NCI-H1092 treated with DMSO at 0.1 percent for 48 hours (cell line): ENCODE results near the gene GRID2.
"Not testable (repeated sequence)": the region's sequence is repeated elsewhere in the genome, so short reads cannot be mapped to it uniquely, and the experiment has no call there.

Experiments used
- DNase-seq: peaks from one replicate; lab custom pipeline; 2025; lab: John Stamatoyannopoulos, UW

Gene GRID2

DNA sequence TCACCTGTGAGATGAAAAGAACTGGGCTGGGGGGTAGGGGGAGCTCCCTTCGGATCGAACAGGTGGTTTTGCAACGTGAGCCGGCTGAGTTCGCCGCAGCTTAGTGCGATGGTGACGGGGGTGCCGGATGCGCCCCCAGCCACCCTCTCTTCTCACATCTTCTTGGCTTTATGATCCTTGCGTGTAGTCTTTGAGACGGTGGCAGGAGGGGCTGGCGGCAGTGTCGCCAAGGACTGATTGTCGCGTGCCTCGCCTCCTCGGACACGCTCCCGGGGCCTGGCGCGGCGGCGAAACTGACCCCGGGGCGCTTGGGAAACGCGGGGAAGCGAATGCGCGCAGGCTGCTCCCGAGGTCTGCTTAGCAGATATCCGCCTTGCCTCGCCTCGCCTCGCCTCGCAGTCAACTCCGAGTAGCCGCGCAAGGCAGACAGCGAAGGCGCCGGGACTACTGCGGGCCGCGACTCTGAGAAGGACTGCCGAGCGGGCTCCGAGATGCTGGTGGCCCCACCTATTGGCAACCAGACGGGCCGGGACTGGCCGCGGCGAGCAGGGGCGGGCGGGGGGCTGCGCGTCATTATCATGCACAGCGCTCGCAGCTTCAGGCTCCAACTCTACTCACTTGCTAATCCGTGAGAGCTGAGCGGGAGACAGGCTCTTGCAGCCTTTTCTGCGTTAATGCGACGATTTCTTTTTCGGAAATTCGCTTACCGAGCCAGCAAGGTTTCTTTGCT lies 1.5 kb downstream of the GRID2 start:
- DNase-seq, result peak; percentile 31

DNA sequence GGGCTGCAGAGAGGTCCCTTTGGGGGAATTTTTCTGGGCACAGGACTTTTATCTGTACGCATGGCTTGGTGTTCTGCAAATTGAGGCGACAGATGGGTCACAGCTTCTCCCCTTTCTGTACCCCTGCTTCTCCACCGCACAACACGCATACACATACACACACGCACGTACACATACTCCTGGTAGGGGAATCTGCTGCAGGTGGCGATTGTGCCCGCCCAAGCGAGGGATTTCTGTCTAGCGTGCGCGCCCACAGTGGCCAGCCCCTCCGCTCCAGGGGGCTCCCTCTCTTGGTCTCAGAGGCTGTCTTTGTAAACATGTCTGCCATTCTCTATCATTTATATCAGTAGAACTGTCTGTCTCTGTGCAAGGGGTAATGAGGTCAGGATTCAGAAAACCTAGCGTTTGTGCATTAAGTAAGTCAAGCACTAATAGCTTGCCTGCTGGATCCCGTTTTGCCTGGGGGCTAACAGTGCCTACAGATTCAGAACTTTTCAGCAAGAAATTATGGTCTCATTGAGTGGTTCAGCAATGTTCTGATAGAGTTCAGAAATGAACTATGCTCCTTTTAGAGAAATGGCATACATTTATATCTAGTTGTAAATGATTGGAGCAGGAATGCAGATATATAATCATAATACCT lies 2.2 kb downstream of the GRID2 start:
- DNase-seq, result no peak

DNA sequence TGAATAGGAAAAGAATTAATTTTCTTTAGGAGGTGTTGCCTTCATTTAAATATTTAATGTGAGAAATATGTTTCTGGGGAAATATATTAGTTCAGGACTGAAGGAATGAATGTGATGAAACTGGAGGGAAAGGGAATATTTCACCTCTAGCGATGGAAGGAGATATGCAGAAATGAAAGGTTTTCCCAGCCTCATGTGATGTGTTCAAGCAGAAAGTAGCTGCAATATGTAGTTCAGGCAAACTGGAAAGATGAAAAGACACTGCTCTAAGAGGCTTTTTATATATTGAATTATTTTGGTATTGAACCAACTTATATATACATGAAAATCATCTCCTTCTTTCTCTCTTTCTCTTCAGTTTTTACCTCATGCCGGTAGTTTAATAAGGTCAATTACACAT lies 3.4 kb downstream of the GRID2 start:
- DNase-seq, result no peak

DNA sequence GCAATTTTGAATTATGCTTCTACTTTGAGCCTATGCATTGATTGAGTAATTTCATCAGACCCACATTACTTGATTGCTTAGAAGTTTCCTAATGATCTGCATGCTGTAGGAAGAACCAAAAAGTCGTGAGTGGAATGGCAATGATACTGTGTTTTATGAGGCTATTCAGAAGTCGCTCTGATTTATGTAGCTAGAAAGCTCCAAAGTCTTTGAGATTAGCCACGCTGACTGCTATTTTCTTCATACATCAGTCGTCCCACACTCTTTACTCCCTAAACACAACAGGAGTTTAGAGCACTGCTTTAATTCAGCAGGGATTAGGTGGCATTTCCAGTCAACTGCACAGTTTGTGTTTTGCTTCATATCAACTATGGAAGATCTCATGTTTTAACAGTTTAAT lies 4.1 kb downstream of the GRID2 start:
- DNase-seq, result no peak

DNA sequence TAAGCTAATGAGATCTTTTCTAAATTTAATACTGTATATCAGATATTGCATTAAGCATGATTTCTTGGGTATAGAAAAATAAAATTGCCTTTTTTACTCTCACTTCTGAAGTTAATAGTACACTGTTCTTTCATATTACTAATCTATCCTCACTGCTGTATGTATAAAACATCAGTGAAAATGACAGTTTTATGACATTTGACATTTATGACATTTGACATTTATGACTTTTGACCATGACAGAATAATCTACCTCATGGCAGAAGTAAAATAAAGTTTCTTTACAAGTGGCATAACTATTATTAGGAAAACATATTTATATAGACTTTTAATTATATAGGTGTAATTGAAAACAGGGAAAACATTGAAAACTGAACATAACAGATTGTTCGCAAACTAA lies 13.3 kb downstream of the GRID2 start:
- DNase-seq, result no peak

DNA sequence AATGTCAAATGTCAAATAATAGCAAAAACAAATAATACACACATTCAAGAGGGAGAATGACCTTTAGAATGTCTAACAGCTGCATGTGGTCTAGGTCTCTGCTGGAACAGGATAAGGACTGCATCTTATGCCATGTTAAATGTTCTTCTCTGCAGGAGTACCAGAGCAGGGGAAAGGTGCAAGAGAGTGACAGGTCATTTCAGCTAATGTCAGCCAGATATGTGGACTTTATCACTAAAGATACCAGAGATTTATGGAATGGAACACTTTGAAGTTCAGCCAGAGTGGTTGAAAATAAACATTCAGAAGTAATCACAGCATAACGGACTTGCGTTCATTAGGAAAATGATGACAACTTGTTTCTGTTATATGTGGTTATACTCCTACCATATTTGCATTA lies 24.3 kb downstream of the GRID2 start:
- no peak for DNase-seq

DNA sequence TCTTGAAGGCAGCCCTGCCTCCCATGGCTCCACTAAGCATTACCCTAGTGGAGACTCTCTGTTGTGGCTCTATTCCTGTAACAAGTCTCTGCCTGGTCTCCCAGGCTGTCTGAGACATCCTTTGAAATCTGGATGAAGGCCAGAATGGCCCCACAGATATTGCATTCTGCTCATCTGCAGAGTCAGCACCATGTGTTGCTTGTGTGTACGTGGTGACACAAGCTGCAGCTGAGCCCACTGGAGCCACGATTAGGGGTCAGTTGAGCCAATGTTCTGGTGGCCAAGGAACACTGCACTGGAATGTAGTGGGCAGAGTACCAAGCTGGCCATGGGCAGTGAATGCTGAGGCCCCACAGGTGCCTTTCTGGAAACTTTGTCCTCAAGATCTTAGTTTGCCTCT lies 29.2 kb downstream of the GRID2 start:
- no peak for DNase-seq

DNA sequence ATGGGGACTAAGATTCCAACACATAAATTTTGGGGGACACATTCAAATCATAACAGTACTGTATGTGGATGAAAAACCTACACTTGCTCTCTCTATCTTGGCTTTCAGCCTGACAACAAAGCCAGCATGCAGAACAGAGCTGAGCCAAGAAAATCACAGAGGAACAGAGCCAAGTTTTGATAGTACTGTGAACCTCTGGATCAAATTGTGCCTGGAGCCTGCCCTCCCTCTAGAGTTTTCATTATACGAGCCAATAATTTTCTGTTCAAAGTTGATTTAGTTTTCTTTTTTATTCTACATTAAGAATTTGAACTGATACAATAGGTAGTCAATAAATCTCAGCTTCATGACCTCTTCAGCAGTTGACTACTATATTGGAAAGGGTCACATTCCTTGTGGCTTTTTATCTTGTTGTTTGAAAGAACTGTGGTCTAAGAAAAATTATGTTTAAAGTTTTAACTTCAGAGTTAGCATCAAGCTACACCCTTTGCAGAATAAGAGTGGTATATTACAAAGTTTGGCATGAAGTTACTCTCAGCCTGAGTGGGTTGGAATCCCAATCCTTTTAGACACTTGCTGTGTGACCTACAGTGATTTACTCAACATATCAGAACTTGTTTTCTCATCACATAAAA lies 31.1 kb downstream of the GRID2 start:
- DNase-seq, result no peak

DNA sequence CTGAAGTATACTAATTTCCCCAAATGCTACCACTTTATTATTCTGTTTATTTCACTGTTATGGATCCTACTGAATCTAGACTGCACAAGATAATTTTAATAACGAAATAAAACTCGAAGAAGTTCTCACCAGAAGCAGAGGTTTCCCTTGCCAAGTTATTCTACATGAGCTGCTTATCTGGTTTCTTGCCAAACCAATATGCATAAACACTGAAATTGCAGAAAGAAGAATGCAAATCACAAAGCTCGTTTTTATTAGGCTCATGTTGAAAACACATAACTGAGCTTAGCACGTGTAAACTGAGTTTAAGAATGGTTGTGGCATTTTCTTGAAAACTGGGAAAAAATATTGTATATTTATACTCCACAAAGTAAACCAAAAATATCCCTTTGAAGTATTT lies 35.9 kb downstream of the GRID2 start:
- DNase-seq, result no peak

DNA sequence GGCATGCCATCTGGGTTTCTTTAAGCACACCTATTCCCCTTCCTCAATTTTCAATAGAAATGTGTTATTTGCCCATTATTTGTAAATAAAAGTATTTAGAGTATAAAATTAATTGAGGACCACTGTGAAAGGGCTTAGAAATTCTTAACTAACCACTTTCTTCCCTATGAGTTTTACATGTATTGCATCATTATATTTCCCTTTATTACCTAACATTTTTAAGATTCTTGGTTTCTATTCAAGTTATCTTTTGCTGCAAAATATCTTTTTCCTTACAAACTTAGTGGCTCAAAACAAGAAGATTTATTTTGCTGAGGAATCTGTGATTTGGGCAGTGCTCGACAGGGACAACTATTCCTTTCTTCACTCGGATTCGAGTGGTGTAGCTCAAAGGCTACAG lies 40.5 kb downstream of the GRID2 start:
- DNase-seq, result no peak

DNA sequence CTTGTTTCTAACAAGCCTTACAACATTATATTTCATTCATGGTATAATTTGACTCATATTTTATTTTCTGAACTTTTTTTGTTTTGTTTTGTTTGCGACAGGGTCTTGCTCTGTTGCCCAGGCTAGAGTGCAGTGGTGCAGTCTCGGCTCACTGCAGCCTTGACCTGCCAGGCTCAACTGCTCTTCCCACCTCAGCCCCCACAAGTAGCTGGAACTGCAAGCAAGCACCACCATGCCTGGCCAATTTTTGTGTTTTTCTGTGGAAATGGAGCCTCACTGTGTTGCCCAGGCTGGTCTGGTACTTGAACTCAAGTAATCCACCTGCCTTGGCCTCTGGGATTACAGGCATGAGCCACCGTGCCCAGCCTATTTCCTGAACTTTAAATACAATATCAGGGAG lies 42.5 kb downstream of the GRID2 start:
- no peak for DNase-seq

DNA sequence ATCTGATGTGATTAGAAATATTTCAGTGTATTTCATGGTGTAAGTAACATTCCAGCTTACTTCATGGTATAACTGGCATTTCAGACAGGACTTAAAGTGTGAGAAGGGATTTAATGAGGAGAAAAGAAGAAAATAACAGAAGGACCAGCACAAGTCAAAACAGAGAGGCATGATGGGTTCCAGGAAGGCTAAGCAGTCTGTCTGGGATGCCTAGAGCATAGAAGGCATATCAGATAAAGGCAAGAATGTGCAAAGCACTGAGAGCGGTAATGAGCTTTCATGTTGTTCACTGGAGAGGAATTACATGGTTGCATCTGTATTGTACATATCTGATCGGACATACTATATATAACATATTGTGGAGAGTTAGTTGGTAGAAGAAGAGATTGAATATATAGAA lies 54.2 kb downstream of the GRID2 start:
- no peak for DNase-seq

DNA sequence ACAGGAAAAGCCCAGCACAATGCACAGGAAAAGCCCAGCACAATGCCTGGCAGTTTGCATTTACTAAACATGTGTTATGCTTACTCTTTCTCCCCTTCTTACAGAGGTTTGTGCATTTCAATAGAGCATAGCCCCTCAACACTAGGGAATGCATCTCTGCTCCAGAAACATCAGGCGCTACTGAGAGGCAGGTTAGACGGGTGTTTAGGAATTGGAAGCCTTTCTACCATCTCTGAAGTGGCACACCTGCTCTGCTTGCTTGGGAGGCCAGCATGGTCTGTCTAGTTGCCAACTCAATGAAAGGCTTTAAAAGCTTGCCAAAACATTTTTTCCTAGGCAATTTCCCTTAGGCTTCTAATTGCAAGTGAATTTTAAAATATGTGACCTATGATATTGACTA lies 55.7 kb downstream of the GRID2 start:
- no peak for DNase-seq

DNA sequence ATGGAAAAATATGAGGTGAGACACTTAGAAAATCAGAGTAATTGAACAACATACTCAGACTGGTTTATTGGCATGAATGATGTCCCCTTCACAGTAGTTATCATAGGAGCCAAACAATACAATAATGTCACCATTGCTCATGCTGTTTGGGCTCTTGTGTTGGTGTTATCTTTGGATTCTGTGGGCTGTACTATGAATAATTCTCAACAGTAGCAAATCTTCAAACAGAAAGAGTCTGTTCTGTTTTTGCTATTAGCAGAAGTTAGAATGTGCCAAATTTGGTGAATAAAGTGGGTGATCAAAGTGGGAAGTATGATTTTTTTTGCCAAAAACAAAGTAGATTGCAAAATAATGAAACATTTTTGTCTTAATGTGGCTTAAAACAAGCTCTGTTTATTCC lies 58.3 kb downstream of the GRID2 start:
- no peak for DNase-seq

DNA sequence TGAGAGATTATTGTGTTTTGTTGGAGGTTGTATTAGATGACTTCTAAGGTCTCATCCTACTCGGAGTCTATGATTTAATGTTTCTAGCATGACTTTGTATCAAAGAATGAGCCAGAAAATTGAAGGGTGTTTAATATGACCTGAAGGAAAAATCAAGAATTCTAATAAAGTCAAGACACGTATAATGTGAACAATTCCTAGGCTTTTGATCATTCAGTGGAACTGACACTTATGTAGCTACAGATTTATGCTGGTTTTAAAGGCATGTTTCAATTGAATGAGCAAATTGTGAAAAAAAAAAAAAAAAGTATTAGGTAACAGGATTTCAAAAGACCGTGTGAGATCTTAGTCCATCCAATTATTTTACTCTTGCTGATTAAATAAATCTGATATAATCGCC lies 64.9 kb downstream of the GRID2 start:
- DNase-seq, result no peak

DNA sequence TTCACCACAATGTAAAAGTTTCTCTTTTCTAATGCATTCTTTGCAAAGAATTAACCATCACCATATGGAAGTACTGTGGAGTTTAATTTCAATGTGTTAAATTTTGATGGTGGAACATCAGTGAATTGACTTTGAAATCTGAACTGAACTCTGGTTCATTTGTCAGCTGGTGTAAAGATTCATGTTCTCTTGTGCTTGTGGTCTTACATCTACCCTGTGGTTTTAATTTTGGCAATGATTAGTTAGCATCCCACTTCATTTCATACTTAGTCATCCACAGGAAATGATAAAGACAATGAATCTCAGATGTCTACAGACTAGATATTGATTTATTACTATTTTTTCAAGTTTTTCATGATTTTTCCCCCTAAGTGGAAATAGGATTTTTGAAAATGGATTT lies 77.8 kb downstream of the GRID2 start:
- DNase-seq, result no peak

DNA sequence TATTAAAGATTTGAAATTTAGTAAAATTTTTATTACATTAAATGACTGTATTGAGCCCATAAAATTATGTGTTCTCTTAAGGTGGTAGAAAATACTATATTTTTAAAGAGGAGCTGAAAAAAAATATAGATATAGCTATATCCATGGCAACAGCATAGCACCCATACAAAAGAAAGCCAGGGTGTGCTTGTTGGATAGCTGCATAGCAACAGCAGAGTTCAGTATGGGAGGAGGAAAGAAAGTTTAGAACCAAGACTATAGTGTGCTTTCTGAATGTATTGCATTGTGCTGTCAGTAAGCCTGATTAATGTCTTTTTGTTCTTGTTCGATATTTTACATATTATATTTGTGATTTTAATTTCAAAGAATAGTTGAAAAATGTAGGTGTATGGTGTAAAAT lies 78.4 kb downstream of the GRID2 start:
- DNase-seq, result no peak

DNA sequence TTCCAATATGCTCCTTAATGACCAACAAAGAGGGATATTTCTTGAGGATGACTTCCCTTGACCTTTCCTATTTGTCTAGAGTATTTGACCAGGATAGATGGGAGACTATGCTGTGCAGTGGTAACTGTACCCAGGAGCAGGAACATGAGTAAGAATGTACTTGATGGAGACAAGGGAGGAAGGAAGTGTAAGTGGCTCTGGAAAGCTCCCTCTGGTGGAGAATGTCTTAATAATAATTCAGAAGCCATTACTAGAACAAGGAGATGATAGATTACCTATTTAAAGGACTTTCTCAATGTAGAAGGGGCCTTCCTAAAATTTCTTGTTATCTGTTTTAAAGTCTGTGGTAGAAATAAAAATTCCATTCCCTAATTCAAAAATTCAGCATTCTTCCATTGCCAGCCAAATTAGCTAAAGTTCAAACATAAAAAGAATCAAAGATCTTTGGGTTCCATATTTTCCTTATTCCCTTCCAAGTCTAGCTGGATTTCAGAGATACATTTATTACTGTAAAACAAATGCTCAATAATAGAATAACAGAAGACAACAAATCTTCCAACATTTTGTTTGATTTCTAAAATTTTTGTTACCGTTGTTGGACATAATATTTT lies 83.8 kb downstream of the GRID2 start:
- peak; percentile 32 for DNase-seq

DNA sequence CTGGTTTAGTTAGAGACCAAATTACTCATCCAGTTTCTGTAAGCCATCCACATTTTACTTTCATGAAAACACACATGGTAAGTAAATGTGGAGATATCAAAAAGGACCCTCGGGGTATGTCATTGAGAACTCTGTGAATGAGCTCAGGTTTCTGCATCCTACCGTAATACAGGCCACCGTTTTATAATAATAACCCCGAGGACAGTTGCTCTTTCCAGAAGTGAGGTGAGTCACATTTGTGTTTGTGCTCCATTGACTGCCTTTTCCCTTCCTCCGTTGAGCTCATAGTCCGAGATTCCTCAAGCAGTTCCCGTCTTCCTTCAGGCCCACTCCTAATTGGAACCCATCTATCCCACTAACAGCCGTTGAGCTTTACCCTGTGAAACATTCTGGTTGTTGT lies 95.3 kb downstream of the GRID2 start:
- no peak for DNase-seq

DNA sequence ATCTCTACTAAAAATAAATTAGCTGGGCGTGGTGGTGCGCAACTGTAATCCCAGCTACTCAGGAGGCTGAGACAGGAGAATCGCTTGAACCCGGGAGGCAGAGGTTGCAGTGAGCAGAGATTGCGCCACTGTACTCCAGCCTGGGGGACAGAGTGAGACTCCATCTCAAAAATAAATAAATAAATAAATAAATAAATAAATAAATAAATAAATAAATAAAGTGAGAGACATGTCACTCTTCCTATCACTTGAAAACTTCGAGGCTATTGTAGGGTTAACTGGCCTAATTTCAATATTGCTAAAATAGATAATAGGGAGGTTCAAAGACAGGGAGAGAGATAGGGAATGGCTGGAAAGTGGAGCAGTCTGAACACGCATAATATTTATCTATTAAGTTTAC lies 99.8 kb downstream of the GRID2 start:
- DNase-seq, result not testable (repeated sequence)

DNA sequence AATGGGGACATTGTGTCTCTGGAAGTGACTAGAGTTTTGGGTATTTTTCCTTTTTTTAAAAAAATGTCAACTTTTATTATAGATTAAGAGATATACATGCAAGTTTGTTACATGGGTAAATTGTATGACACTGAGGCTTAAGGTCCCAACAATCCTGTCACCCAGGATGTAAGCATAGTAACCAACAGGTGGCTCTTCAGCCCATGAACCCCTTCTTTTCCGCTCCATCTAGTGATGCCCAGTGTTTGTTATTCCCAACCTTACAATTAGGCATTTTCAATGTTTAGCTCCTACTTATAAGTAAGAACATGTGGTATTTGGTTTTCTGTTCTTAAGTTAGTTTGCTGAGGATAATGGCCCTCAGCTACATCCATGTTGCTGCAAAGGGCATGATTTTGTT lies 102.7 kb downstream of the GRID2 start:
- no peak for DNase-seq

DNA sequence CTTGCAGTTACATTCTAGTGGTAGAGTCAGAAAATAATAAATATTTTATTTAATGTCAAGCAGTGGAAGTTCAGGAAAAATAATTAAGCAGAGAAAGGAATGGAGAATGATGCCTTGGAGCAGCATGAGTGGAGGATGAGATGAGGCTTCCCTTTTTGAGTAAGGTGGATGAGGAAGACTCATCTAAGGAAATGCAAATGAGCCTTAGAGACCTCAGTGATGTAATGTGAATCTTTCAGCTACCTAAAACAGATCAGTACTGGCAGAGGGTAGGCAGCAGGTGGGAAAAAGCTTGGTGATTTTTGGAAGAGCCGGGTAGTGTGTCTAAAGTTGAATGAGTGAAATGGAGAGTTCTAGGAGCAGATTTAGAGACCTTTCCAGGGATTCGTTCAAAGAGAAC lies 118.2 kb downstream of the GRID2 start:
- DNase-seq, result no peak

DNA sequence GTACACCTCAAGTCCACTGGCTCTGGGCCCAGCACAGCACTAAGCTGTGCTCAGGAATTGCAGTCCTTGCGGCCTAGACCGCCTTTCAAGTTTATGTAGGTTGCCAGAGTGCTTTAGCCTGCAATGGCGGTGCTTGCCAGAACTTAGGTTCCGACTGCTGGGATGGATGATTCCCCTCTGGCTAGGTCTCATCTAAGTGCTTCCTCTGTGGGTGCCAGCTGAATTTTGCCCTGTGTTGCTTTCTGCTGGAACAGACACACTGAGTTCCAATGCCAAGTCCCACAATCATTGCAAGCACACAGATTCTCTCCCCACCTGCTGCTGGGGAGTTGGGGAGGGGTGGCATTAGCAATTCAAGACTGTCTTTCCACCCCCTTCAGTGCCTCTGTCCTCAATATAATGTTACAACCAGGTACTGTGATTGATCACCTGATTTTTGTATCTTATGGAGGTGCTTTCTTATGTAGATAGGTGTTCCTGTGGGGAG lies 129.5 kb downstream of the GRID2 start:
- no peak for DNase-seq
